HG03432 (cell line): ENCODE data around the gene ADRA2A.

Experiments used
- ATAC-seq: cut with Tn5 transposase; IDR thresholded peaks from one replicate; pipeline ENCODE4 v1.9.1; 2021; ENCODE audit warnings: mild to moderate bottlenecking, moderate library complexity; ENCODE audit not compliant: unreplicated experiment

Gene ADRA2A

GRCh38 chr10:111076682-111077478 lies at the start of gene ADRA2A:
TSS of gene ADRA2A (plus strand) at chr10:111077029. CDS start at chr10:111077997, 968 bp downstream.
- ATAC-seq: peak; percentile 43

- no peak for ATAC-seq
Observed at GRCh38 chr10:111030042-111030750, 46.6 kb upstream of the ADRA2A start.

- ATAC-seq: no peak
Observed at GRCh38 chr10:111034598-111035310, 42.1 kb upstream of the ADRA2A start.

GRCh38 chr10:111035542-111035941 lies 41.3 kb upstream of the ADRA2A start:
- no peak for ATAC-seq

GRCh38 chr10:111037858-111038257 lies 39.0 kb upstream of the ADRA2A start:
- ATAC-seq: no peak

GRCh38 chr10:111039522-111039921 lies 37.3 kb upstream of the ADRA2A start:
- ATAC-seq: no peak

- ATAC-seq: no peak
Observed at GRCh38 chr10:111057006-111057405, 19.8 kb upstream of the ADRA2A start.

GRCh38 chr10:111063471-111063870 lies 13.4 kb upstream of the ADRA2A start:
- no peak for ATAC-seq

- no peak for ATAC-seq
Observed at GRCh38 chr10:111072232-111072631, 4.6 kb upstream of the ADRA2A start.

GRCh38 chr10:111075577-111076185 lies 1.1 kb upstream of the ADRA2A start:
- no peak for ATAC-seq

- peak; percentile 77 for ATAC-seq
Observed at GRCh38 chr10:111076191-111076681, 593 bp upstream of the ADRA2A start.

- ATAC-seq: no peak
Observed at GRCh38 chr10:111077479-111077784, 603 bp downstream of the ADRA2A start.

GRCh38 chr10:111077785-111078504 lies 1.1 kb downstream of the ADRA2A start:
- no peak for ATAC-seq

- ATAC-seq: no peak
Observed at GRCh38 chr10:111078505-111079185, 1.8 kb downstream of the ADRA2A start.

- no peak for ATAC-seq
Observed at GRCh38 chr10:111079241-111079760, 2.5 kb downstream of the ADRA2A start.

GRCh38 chr10:111079781-111080180 lies 3.0 kb downstream of the ADRA2A start:
- no peak for ATAC-seq

GRCh38 chr10:111080224-111080623 lies 3.4 kb downstream of the ADRA2A start:
- ATAC-seq: no peak

- no peak for ATAC-seq
Observed at GRCh38 chr10:111081595-111081994, 4.8 kb downstream of the ADRA2A start.

- no peak for ATAC-seq
Observed at GRCh38 chr10:111082102-111082975, 5.5 kb downstream of the ADRA2A start.
